ENCODE measurements around the gene USP7. TPM values are rescaled to one million over a fixed set of nuclear protein-coding genes. Genes with fewer than 3 reads are reported as not detected.

The USP7 gene
- total RNA-seq, 1 donor from 2014 or later, result 87.5 TPM

GRCh38 chr16:8850279-8850885 lies 113.3 kb downstream of the USP7 start:
- Histone ChIP-seq H3K9me3 (no peaks in the 10 kb centered on the region), H3K27ac (peak overlapping the region; percentile 65), H3K36me3 (peaks cover 55% of the 10 kb centered on the region), H3K4me3 (no peak overlapping the region), H3K27me3 (no peaks in the 10 kb centered on the region), H3K4me1 (peaks cover 21% of the 10 kb centered on the region)
- TF ChIP-seq, protein P1, sequence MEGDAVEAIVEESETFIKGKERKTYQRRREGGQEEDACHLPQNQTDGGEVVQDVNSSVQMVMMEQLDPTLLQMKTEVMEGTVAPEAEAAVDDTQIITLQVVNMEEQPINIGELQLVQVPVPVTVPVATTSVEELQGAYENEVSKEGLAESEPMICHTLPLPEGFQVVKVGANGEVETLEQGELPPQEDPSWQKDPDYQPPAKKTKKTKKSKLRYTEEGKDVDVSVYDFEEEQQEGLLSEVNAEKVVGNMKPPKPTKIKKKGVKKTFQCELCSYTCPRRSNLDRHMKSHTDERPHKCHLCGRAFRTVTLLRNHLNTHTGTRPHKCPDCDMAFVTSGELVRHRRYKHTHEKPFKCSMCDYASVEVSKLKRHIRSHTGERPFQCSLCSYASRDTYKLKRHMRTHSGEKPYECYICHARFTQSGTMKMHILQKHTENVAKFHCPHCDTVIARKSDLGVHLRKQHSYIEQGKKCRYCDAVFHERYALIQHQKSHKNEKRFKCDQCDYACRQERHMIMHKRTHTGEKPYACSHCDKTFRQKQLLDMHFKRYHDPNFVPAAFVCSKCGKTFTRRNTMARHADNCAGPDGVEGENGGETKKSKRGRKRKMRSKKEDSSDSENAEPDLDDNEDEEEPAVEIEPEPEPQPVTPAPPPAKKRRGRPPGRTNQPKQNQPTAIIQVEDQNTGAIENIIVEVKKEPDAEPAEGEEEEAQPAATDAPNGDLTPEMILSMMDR (IDR thresholded peaks at IDR 0.05), result no peak
- ATAC-seq, result peak; percentile 74
- peak; percentile 68 for DNase-seq
- intact Hi-C loops (cut with DNase I), result no loop called here

GRCh38 chr16:8849411-8850011 lies 114.2 kb downstream of the USP7 start:
- Histone ChIP-seq H3K27me3 (no peaks in the 10 kb centered on the region), H3K4me3 (no peak overlapping the region), H3K4me1 (peaks cover 21% of the 10 kb centered on the region), H3K27ac (peak overlapping the region; percentile 65), H3K9me3 (no peaks in the 10 kb centered on the region), H3K36me3 (peaks cover 51% of the 10 kb centered on the region)
- TF ChIP-seq, protein P1 (IDR thresholded peaks at IDR 0.05), result no peak
- ATAC-seq, result no peak
- intact Hi-C loops (cut with DNase I), result no loop called here
- DNase-seq, result peak; percentile 54

DNA sequence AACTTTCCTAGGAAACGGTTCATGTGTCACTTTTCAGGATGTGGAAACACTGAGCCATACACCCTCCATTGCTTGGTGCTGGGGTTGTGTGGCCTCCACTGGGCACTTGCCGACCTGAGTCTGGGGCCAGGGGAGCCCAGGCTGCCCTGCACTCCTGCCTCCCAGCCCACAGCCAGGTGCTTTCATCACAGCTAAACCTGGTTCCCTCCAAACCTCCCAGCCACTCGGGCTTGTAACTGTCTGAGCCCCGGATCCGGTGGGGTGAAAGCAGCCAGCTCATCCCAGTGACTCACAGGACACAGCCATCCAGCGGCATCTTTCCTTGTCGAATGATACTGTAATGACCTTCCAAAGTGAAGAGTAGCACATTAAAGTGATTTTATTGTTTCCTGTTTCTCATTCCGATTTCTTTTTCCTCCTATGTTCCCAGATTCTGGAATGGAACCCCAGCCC lies 114.7 kb downstream of the USP7 start:
- ATAC-seq (no peak), DNase-seq (no peak)
- H3K27ac ChIP-seq, result no peak overlapping the region
- H3K4me3 ChIP-seq, result no peak overlapping the region
- TF ChIP-seq, protein P1 (IDR thresholded peaks at IDR 0.05), result no peak
- H3K27me3 ChIP-seq, result no peaks in the 10 kb centered on the region
- no peaks in the 10 kb centered on the region for H3K9me3 ChIP-seq
- peaks cover 21% of the 10 kb centered on the region for H3K4me1 ChIP-seq
- intact Hi-C loops (cut with DNase I), result no loop called here
- H3K36me3 ChIP-seq, result peaks cover 49% of the 10 kb centered on the region

DNA sequence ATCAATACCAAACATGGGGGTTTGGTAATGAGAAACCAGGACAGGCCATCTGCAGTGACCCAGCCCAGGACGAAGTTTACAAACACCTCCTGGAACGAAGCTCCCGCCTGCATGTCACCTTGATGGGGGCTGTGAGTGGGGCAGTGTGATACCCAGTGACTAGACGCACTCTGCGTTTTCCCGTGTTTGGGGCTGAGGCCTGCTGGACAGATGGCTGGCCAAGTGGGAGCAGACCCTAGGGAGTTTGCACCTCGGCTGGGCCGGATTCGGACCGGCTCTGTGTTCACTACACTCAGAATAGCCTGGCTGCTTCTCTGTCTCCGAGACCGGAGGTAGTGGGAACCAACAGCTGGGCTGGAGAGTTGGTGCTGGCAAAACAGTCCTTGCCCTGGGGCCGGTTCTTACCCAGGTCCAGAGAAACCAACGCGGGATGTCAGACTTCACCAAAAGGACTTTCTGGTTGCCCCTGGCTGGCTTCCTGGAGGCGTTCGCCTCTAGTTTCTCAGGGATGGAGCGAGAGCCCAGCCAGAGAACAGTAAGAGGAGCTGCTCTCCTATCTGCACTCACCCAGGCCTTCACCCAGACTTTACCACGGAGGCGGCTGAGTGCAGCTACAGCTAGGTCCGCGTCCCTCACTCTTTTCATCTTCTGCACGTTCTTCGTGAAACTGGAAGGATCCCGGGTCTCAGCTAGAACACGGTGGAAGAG lies 115.3 kb downstream of the USP7 start:
- Histone ChIP-seq H3K4me1 (peaks cover 21% of the 10 kb centered on the region), H3K36me3 (peaks cover 43% of the 10 kb centered on the region), H3K27me3 (no peaks in the 10 kb centered on the region), H3K27ac (no peak overlapping the region), H3K4me3 (no peak overlapping the region), H3K9me3 (no peaks in the 10 kb centered on the region)
- ATAC-seq (no peak), DNase-seq (peak; percentile 44)
- TF ChIP-seq, protein P1 (IDR thresholded peaks at IDR 0.05), result no peak
- intact Hi-C loops (cut with DNase I), result no loop called here

- H3K9me3 ChIP-seq, result no peaks in the 10 kb centered on the region
- no peak overlapping the region for H3K27ac ChIP-seq
- TF ChIP-seq, protein P1 (IDR thresholded peaks at IDR 0.05), result no peak
- H3K27me3 ChIP-seq, result no peaks in the 10 kb centered on the region
- ATAC-seq (no peak), DNase-seq (peak; percentile 63)
- peaks cover 37% of the 10 kb centered on the region for H3K36me3 ChIP-seq
- H3K4me1 ChIP-seq, result peaks cover 21% of the 10 kb centered on the region
- H3K4me3 ChIP-seq, result no peak overlapping the region
- intact Hi-C loops (cut with DNase I), result no loop called here
Observed at GRCh38 chr16:8847623-8848022, 116.1 kb downstream of the USP7 start.

Measured in upper lobe of right lung (tissue), 1 donor.